HG03520 (cell line): ENCODE data around the gene STKLD1.

Source experiments
- ATAC-seq: cut with Tn5 transposase; IDR thresholded peaks from one replicate; pipeline ENCODE4 v1.9.1; 2021; ENCODE audit warnings: mild to moderate bottlenecking, moderate library complexity; ENCODE audit not compliant: unreplicated experiment

The STKLD1 gene

GRCh38 chr9:133344979-133345378 lies 31.2 kb upstream of the STKLD1 start:
- ATAC-seq = no peak

GRCh38 chr9:133345596-133345995 lies 30.6 kb upstream of the STKLD1 start:
- ATAC-seq = no peak

GRCh38 chr9:133346021-133346785 lies 30.0 kb upstream of the STKLD1 start:
- ATAC-seq = no peak

- ATAC-seq = peak; percentile 17
These were observed 28.6 kb upstream of the STKLD1 start for GRCh38 chr9:133347515-133347984.

GRCh38 chr9:133347985-133348717 lies 28.0 kb upstream of the STKLD1 start, which contains the start of the genes MED22 and RPL7A:
MED22 (minus strand) TSS chr9:133348131; CDS start chr9:133346662, 1,469 bp downstream.
RPL7A (plus strand) TSS chr9:133348218; CDS start chr9:133348244, 26 bp downstream.
- ATAC-seq = peak; percentile 69

GRCh38 chr9:133348718-133349573 lies 27.2 kb upstream of the STKLD1 start:
- no peak for ATAC-seq

GRCh38 chr9:133349965-133350616 lies 26.1 kb upstream of the STKLD1 start:
- ATAC-seq = no peak

GRCh38 chr9:133351526-133351907 lies 24.6 kb upstream of the STKLD1 start:
- ATAC-seq = no peak

GRCh38 chr9:133351908-133352634 lies 24.1 kb upstream of the STKLD1 start:
- no peak for ATAC-seq

GRCh38 chr9:133352635-133353340 lies 23.4 kb upstream of the STKLD1 start:
- no peak for ATAC-seq

- ATAC-seq = no peak
These were observed 22.6 kb upstream of the STKLD1 start for GRCh38 chr9:133353548-133353947.

GRCh38 chr9:133354766-133355165 lies 21.4 kb upstream of the STKLD1 start:
- ATAC-seq = no peak

GRCh38 chr9:133355881-133356357 lies 20.2 kb upstream of the STKLD1 start:
- ATAC-seq = peak; percentile 27

- peak; percentile 62 for ATAC-seq
These were observed 19.6 kb upstream of the STKLD1 start, which contains the start of the genes SURF1 and SURF2 for GRCh38 chr9:133356391-133357091. SURF1 (minus strand) TSS chr9:133356487; CDS start chr9:133356453, 34 bp downstream. SURF2 (plus strand) TSS chr9:133356550; CDS start chr9:133356593, 43 bp downstream.

GRCh38 chr9:133357656-133358055 lies 18.5 kb upstream of the STKLD1 start:
- no peak for ATAC-seq

- no peak for ATAC-seq
These were observed 16.6 kb upstream of the STKLD1 start for GRCh38 chr9:133359399-133360175.
